ENCODE data around the gene LRSAM1.

LRSAM1 gene

GRCh38 chr9:127550751-127551150 lies 99.4 kb downstream of the LRSAM1 start:
- no peak for DNase-seq (ENCODE audit: low read depth)
